Measurements from ENCODE around the gene KIF6.

KIF6 gene

GRCh38 chr6:39369987-39370386, 355.2 kb downstream of the KIF6 start:
- DNase-seq = no peak

GRCh38 chr6:39367700-39368099, 357.5 kb downstream of the KIF6 start:
- no peak for DNase-seq

DNA sequence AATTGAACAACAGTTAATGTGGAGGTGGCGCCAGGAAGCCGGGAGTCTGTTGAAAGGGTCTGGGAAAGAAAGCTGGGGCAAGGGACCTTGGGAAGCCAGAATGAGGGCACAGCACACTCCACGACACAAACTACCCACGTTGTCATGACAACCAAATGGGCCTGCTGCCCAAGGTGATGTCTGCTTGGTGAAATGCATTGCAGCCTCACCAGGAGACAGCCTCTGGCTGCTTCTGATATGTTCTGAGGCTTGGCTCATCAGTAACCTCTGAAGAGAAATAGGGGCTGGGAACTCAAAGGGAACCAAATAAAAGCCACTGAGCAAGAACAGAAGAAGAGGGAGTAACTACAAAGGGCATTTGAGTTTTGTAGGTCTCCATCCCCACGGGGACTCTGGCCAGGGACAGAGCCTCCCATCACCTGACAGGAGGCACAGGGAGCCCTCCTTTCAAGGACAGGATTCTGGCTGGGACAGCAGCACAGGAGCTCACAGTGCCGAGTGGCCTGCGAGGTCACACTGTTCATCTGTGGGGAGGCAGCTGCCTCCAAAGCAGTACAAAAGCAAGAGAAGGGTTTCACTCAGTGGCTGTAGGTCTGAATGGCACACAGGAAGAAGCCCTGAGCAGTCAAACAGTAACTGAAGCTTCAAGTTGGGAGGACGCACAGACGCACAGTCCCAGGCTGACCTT, 358.1 kb downstream of the KIF6 start:
- no peak for DNase-seq

DNA sequence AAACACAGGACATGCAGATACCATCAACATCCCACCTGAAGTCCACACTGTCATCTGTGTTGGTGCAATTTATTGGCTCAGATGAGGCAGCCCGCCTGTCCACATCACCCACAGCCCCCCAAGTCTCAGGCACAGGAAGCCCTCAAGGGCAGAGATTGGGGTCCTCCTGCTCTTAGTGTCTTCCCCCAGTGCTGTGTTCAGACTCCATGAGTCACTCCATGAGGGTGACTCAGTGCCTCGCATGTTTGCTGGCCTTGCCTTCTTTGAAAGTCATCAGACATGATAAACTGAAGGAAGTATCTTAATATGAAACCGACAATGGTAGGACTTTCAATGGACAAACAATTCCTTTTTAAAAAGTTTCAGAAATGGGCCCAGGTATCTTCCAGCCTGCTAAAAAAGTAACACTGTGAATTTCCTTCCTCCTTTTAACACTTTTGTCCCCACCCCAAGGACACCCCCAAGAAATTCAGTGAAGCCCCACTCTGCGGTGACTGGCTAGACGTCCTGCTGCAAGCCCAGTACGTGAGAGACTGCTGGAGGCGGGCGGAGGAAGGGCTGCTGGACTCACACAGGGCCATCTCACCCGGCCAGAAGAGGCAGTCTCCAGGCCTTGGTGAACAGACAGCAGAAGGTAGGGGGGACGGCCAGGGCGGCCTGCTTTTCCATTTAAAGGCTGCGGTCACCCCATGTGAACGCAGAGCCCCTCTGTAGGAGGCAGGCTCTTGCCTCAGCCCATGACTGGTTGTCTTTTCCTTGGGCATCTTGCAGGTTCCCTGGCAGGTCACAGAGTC, 359.7 kb downstream of the KIF6 start:
- no peak for DNase-seq

DNA sequence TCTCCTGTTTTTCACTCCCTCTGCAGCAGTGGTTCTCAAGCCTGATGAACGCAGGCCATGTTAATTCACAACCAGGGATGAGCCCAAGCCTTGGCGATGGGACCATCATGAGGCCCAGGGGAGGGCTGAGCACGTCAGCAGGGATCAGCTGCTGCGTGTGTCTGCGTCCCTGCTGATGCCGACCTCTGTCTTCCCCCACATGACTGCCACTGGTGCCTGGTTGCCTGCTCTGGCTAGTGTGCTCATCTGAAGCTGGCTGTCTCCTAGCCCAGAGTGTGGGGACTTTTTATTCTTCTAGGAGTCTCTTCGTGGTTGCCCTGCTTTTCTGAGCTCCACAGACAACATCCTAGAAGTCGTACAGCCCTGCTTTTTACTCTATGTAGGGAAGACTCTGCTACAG, 361.9 kb downstream of the KIF6 start:
- no peak for DNase-seq

DNA sequence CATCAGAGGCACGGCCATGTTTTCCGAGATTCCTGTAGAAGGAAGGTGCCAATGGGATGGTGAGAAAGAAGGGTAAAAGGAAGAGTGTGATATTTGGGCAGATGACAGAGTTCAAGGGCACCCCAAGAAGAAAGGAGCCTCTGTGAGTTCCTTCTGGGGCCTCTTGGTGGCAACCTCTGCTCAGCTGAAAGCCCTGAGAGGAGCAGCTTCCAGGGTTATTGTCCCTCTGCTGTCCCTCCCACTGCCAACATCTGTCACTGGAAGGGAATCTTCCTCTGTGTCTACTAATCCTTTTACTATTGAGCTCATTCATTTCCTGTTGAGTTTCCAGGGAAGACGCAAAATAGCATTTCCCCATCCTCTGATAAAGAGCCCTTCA, 362.7 kb downstream of the KIF6 start:
- DNase-seq = no peak

DNA sequence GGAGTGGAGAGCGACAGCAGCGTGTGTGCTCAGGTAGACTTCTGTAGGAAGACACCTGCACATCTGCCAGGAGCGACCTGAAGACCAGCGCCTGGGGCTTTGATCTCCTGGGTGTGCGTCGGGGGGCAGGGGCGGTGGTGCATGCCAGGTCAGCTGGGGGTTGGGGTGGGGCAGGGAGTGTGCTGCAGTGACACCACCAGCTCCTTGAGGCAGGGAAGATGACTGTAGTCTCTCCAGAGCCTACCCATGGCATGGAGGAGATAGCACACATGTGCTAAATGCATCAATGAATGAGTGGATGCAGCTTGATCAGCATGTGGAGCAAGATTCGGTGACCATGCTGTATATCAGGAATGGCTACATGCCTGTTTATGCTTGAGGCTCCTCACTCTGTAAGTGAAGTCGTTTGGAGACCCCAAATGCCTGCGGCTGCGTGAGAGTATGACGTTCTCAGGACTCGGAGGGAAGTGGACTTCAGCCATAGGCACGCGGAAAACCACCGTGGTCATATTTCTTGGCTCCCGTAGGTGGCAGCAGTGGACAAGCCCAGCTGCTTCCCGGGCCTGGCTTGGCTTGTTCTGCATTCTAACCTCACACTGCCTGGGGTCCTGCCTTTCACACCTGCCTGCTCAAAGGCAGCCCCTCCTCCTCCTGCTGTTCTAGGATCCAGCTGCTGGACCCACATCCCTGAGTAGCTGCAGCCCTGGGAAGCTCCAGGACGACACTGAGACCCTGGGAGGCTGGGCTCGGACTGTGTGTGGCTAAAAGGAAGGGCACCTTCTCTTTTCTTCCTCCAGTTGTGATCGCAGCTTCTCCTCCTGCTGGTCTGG, 363.3 kb downstream of the KIF6 start:
- DNase-seq = peak; percentile 36

DNA sequence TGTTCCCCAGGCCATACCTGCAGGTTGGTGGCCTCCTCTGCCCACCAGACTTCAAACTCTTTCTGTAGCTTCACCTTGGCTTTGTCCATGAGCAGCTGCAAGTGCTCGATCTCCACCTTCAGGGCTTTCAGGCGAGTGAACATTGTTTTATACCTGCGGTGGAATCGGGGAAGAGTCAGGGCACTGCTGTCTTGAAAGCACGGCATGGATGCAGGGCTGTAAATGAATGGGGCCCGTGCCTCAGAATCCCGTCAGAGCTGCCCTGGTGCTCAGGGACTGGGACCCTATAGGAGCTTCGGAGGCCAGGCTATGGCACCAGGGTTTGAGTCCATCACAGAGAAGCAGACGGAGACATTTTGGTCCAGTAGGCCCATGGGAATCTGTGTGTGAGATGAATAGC, 364.8 kb downstream of the KIF6 start:
- DNase-seq = no peak

- DNase-seq = no peak
These were observed 367.1 kb downstream of the KIF6 start for GRCh38 chr6:39357998-39358686.

GRCh38 chr6:39353698-39354315, 371.4 kb downstream of the KIF6 start:
- DNase-seq = no peak

DNA sequence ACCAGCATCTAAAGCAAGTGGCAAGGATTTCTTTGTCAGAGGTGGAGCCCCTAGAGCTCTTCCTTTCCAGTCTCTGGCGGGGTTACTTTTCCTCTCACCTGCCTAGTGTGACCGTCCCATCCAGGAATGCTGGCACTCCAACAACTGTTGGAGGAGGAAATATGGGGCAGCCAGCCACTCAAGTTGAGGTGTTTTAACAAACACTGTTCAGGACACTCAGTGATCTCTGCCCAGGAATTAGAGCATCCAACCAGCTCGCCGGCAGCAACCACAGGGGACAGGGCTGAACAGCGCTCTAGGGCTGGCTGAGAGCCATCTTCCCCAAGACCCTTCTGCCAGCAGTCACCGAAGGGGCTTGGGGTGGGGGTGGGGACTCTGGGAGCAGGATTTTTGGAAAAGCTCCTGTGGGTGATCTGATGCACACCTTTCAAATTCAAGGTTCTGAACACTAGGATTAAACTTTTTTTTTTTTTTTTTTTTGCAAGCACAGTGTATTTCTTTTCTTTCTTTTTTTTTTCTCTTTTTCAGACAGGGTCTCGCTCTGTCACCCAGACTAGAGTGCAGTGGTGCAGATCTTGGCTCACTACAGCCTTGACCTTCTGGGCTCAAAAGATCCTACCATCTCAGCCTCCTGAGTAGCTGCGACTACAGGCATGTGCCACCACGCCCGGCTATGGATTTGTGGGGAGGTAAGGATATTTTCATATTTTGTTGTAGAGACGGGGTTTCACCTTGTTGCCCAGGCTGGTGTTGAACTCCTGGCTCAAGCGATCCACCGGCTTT, 374.3 kb downstream of the KIF6 start:
- no peak for DNase-seq

GRCh38 chr6:39348740-39349139, 376.5 kb downstream of the KIF6 start:
- DNase-seq = no peak

DNA sequence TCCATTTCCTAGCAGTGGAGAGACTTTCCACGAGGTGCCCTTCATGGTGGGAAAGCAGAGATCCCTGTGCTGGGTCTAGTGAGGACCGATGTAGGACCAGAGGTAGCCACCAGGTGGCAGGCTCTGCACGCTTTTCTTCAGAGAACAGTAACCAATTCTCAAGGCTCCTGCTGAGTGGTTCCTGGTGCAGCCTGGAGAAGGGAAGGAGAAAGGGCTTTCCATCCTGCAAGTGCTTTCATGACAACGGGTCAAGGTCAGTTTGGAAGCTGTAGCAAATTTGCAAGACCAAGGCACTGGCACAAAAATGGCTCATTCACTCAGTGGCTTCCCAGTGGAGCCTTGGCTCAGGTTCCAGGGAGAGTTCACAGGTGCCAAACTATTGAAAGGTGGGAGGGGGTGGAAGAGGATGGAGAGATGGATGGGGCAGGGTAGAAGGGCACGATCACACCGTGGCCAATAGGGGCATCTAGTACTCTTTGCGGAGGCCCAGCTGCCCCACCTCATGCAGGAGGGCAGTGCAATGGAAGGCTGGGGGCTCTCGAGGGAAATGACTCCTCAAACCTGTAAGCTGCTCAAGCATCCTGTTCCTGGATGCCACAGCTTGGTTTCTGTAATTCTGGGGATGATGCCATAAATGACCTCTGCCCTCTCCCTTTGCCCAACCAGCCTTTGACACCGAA, 377.2 kb downstream of the KIF6 start:
- peak; percentile 48 for DNase-seq

- no peak for DNase-seq
These were observed 378.0 kb downstream of the KIF6 start for GRCh38 chr6:39347206-39347605.

DNA sequence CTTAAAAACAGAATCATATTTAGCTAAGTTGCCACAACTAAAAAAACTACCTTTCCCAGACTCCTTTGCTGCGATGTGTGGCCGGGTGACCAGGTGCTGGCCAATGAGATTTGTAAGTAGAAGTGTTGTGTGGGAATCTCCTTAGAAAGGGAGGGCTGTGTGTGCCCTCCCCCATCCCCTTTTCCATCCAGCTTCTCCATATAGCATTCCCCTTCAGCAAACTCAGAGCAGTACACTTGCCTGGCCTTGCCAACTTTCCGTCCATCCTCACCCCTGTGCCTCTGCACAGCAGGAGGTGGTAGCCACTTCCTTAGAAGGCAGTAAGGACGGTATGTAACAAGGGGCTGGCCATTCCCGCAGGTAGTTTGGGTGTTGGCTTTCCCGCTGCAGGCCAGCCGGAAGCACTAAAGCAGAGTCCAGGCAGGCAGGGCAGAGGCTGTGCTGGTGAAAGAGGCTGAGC, 380.4 kb downstream of the KIF6 start:
- no peak for DNase-seq

GRCh38 chr6:39343396-39343870, 381.8 kb downstream of the KIF6 start:
- no peak for DNase-seq

DNA sequence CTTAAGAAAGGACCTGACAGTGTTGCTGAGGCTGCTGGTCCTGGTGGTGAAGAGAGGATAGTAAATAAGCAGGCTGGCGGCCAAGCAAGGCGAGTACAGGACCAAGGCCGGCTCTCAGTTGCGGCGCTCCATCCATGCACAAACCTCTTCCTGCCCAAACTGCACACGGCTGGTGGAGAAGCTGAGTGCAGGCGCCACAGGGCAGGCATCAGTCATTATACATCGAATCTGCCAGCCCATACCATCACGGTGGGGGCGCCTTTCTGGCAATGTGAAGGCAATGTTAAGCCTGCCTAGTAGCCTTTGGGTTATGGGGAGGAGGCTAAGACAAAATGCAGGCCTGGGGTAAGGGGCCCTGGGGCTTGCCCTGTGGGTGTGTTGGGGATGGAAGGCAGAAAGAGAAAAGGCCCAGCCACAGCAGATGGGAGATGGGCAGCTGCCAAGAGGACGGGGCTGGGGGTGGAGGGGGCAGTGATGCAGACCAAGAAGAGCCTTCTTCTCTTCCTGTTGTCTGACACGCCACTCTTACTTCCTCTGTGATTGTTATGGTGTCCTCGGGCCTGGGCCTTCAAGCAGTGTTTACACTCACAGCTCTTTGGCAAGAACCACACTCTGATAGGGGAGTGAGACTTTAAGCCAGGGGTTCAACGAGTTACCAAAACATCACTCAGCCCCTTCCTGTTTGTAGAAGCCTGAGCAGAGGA, 382.4 kb downstream of the KIF6 start:
- no peak for DNase-seq

DNA sequence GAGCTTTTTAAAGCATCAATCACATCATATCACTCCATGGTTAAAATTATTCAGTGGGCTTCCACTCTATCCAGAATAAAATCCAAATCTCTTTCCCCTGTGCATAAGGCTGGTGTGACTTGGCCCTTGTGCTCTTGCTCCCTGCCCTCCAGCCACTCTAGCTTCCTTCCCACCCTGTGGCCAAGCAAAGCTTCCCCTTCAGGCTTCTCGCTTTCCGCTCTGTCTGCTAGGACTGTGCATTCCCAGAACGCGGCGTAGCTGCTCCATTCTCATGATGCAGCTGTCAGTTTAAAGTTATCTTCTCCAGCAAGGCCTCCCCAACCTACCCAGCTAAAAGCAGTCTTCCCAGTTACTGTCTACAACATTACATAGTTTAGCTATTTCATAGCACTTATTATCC, 383.3 kb downstream of the KIF6 start:
- DNase-seq = no peak

DNA sequence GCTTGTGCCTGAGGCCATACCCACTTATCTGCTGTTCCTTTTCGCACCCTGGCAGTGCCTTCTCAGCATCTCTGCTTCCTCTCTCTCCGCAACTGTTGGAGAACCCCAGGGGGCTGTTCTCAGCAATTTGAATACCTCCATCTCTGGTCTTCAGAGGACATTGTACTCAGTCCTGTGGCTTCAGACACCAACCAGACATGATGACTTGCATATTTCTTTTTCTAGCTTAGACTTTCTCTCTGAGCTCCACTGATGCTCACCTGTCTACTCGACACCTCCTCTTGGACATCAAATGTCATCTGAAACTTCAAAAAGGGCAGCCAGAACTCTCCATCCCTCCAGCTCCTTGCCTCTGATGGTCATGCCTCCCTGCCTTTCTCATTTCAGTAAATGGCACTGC, 383.9 kb downstream of the KIF6 start:
- no peak for DNase-seq

GRCh38 chr6:39339868-39340550, 385.2 kb downstream of the KIF6 start:
- DNase-seq = no peak
